ENCODE results near the gene AJAP1. TPM values are rescaled to one million over a fixed set of nuclear protein-coding genes. Genes with fewer than 3 reads are reported as not detected.

The AJAP1 gene
- total RNA-seq, 1 donor from 2014 or later: 3.5 TPM

GRCh38 chr1:4771721-4772120, 117.3 kb downstream of the AJAP1 start:
- peaks cover 3% of the 10 kb centered on the region for H3K36me3 Mint-ChIP-seq (ENCODE audit: unreplicated experiment)
- DNase-seq: no peak
- H3K27me3 Mint-ChIP-seq (ENCODE audit: unreplicated experiment): peaks cover 2% of the 10 kb centered on the region
- no peak for TF ChIP-seq CTCF (IDR thresholded peaks at IDR 0.05; ENCODE audit: partially characterized antibody, unreplicated experiment)
- H3K9me3 Mint-ChIP-seq (ENCODE audit: unreplicated experiment): peaks cover 15% of the 10 kb centered on the region
- H3K27ac Mint-ChIP-seq (ENCODE audit: unreplicated experiment): no peak overlapping the region
- no peak overlapping the region for H3K4me3 Mint-ChIP-seq (ENCODE audit: unreplicated experiment)
- peaks cover 4% of the 10 kb centered on the region for H3K4me1 Mint-ChIP-seq (ENCODE audit: low read depth, unreplicated experiment)

GRCh38 chr1:4772294-4773010, 118.0 kb downstream of the AJAP1 start:
- peak overlapping the region; percentile 28 for H3K27ac Mint-ChIP-seq (ENCODE audit: unreplicated experiment)
- H3K27me3 Mint-ChIP-seq (ENCODE audit: unreplicated experiment): peaks cover 2% of the 10 kb centered on the region
- H3K9me3 Mint-ChIP-seq (ENCODE audit: unreplicated experiment): peaks cover 19% of the 10 kb centered on the region
- no peak overlapping the region for H3K4me3 Mint-ChIP-seq (ENCODE audit: unreplicated experiment)
- H3K4me1 Mint-ChIP-seq (ENCODE audit: low read depth, unreplicated experiment): peaks cover 4% of the 10 kb centered on the region
- H3K36me3 Mint-ChIP-seq (ENCODE audit: unreplicated experiment): peaks cover 3% of the 10 kb centered on the region
- no peak for TF ChIP-seq CTCF (IDR thresholded peaks at IDR 0.05; ENCODE audit: partially characterized antibody, unreplicated experiment)
- DNase-seq: no peak

- DNase-seq: no peak
Measured at GRCh38 chr1:4773226-4773625, 118.8 kb downstream of the AJAP1 start.

GRCh38 chr1:4775506-4775905, 121.1 kb downstream of the AJAP1 start:
- DNase-seq: no peak
- Mint-ChIP-seq H3K27ac (ENCODE audit: unreplicated experiment) (no peak overlapping the region), H3K9me3 (ENCODE audit: unreplicated experiment) (peaks cover 17% of the 10 kb centered on the region), H3K36me3 (ENCODE audit: unreplicated experiment) (peaks cover under 1% of the 10 kb centered on the region), H3K27me3 (ENCODE audit: unreplicated experiment) (no peaks in the 10 kb centered on the region), H3K4me1 (ENCODE audit: low read depth, unreplicated experiment) (peaks cover 4% of the 10 kb centered on the region), H3K4me3 (ENCODE audit: unreplicated experiment) (no peak overlapping the region)
- no peak for TF ChIP-seq CTCF (IDR thresholded peaks at IDR 0.05; ENCODE audit: partially characterized antibody, unreplicated experiment)

More at GRCh38 chr1:4773226-4773625, 118.8 kb downstream of the AJAP1 start:
- H3K9me3 Mint-ChIP-seq (ENCODE audit: unreplicated experiment): peaks cover 20% of the 10 kb centered on the region
- H3K36me3 Mint-ChIP-seq (ENCODE audit: unreplicated experiment): peaks cover 3% of the 10 kb centered on the region
- peak overlapping the region; percentile 48 for H3K27ac Mint-ChIP-seq (ENCODE audit: unreplicated experiment)
- H3K4me1 Mint-ChIP-seq (ENCODE audit: low read depth, unreplicated experiment): peaks cover 4% of the 10 kb centered on the region
- H3K27me3 Mint-ChIP-seq (ENCODE audit: unreplicated experiment): peaks cover 2% of the 10 kb centered on the region
- no peak overlapping the region for H3K4me3 Mint-ChIP-seq (ENCODE audit: unreplicated experiment)
- no peak for TF ChIP-seq CTCF (IDR thresholded peaks at IDR 0.05; ENCODE audit: partially characterized antibody, unreplicated experiment)

- DNase-seq: no peak
- Mint-ChIP-seq H3K9me3 (ENCODE audit: unreplicated experiment) (peaks cover 11% of the 10 kb centered on the region), H3K4me1 (ENCODE audit: low read depth, unreplicated experiment) (peaks cover 3% of the 10 kb centered on the region), H3K27ac (ENCODE audit: unreplicated experiment) (no peak overlapping the region), H3K27me3 (ENCODE audit: unreplicated experiment) (no peaks in the 10 kb centered on the region), H3K36me3 (ENCODE audit: unreplicated experiment) (no peaks in the 10 kb centered on the region), H3K4me3 (ENCODE audit: unreplicated experiment) (no peak overlapping the region)
- TF ChIP-seq CTCF (IDR thresholded peaks at IDR 0.05; ENCODE audit: partially characterized antibody, unreplicated experiment): no peak
Measured at GRCh38 chr1:4778056-4778455, 123.6 kb downstream of the AJAP1 start.

All from glutamatergic neuron (in vitro differentiated cells).